ENCODE results near the gene TECTB.

The TECTB gene

DNA sequence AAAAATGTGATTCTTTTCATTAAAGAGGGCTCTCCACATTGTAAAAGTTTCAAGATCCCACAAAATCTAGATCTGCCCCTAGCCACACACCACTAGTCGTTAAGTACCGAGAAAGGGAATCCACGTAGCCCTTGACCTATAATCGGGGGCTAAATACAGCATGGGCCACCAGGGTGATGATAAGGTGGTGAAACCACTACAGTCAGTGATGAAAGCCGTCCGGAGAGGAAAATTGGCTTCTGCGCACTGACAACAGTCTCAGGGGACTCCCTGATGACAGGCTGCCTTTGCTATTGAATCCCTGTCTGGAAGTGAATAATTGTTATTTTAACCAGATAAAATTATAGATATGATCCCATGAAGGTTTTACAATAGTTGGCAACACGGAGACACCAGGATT, 4.6 kb downstream of the TECTB start:
- no peaks in the 10 kb centered on the region for H3K27me3 ChIP-seq (ENCODE audit: control insufficient read depth, insufficient read depth, low read length, poor library complexity, severe bottlenecking)
- H3K36me3 ChIP-seq (ENCODE audit: control insufficient read depth, insufficient read depth, low read length), result no peaks in the 10 kb centered on the region
- H3K4me1 ChIP-seq (ENCODE audit: control insufficient read depth, insufficient read depth, low read length), result peaks cover 15% of the 10 kb centered on the region
- no peaks in the 10 kb centered on the region for H3K9me3 ChIP-seq (ENCODE audit: control insufficient read depth, low read length)
- H3K4me3 ChIP-seq (ENCODE audit: insufficient read depth, low read depth, low read length), result no peak overlapping the region
- H3K27ac ChIP-seq (ENCODE audit: insufficient read depth, low read depth, low read length, poor library complexity, severe bottlenecking), result no peak overlapping the region
- WGBS, 2 experiments, result 94% methylated on average over 8 of the region's 8 CpGs

DNA sequence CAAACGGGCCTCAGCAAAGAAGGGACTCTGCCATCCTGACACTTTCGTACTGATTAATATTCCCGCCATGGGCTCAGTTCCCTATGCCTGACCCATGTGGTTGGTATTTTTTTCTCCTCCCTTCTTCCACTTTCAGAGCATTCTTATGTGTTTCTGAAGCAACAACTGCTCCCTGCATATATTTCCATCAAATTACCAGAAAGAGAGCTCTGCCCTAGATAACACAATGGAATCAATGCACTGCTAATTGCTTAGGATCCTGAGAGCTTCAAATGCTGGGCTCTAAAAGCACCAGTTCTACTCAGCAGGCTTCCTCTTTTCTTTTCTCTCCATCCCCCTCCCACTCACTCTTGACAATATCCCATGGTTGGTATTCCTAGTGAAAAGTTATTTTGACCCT, 5.3 kb downstream of the TECTB start:
- H3K36me3 ChIP-seq (ENCODE audit: control insufficient read depth, insufficient read depth, low read length), result no peaks in the 10 kb centered on the region
- H3K27ac ChIP-seq (ENCODE audit: insufficient read depth, low read depth, low read length, poor library complexity, severe bottlenecking), result no peak overlapping the region
- 43 to 55% methylated on average over 3 of the region's 3 CpGs for WGBS, 2 experiments

DNA sequence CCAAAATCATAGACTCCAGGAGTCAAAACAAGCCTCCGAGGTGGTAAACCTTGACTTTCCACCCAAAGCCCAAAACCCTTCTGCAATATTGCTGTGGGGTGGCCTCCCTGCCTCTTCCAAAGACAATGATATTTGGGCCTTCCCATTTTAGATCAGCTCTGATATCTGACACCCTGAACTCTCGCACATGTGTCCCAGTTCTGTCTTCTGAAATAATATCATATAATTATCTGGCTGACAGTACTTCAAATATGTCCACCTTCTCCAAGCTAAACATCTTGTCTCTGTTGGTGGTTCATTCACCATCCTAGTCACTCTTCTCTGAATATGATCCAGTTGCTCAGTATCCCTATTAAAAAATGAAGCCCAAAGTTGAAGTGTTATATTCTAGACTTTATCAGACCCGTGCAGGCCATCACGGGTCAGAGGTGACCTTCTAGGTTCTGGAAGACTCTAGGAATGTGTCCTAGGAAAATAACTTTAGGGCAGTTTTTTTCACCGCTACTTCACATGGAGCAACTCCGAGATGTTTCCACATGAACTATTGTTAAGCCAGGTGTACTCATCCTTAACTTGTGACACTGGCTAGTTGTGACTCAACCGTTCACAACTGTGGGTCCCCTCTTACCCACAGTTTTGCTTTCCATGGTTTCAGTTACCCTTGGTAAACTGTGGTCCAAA, 6.3 kb downstream of the TECTB start:
- 95 to 98% methylated on average over 7 of the region's 7 CpGs for WGBS, 2 experiments
- H3K4me1 ChIP-seq (ENCODE audit: control insufficient read depth, insufficient read depth, low read length), result peaks cover 15% of the 10 kb centered on the region
- no peak overlapping the region for H3K27ac ChIP-seq (ENCODE audit: insufficient read depth, low read depth, low read length, poor library complexity, severe bottlenecking)
- H3K9me3 ChIP-seq (ENCODE audit: control insufficient read depth, low read length), result no peaks in the 10 kb centered on the region
- no peaks in the 10 kb centered on the region for H3K27me3 ChIP-seq (ENCODE audit: control insufficient read depth, insufficient read depth, low read length, poor library complexity, severe bottlenecking)
- no peaks in the 10 kb centered on the region for H3K36me3 ChIP-seq (ENCODE audit: control insufficient read depth, insufficient read depth, low read length)
- no peak overlapping the region for H3K4me3 ChIP-seq (ENCODE audit: insufficient read depth, low read depth, low read length)

More for the DNA sequence above, 5.3 kb downstream of the TECTB start:
- Histone ChIP-seq H3K4me3 (ENCODE audit: insufficient read depth, low read depth, low read length) (no peak overlapping the region), H3K4me1 (ENCODE audit: control insufficient read depth, insufficient read depth, low read length) (peaks cover 15% of the 10 kb centered on the region), H3K9me3 (ENCODE audit: control insufficient read depth, low read length) (no peaks in the 10 kb centered on the region), H3K27me3 (ENCODE audit: control insufficient read depth, insufficient read depth, low read length, poor library complexity, severe bottlenecking) (no peaks in the 10 kb centered on the region)

DNA sequence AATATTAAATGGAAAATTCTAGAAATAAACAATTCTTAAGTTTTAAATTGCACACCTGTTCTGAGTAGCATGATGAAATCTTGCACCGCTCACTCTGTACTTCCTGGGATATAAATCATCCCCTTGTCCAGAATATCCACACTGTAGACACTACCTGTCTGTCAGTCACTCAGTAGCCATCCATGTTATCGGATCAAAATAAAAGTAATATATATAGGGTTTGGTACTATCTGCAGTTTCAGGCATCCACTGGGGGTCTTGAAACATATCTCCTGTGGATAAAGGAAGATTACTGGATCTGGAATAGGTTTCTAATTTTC, 6.8 kb downstream of the TECTB start:
- H3K4me3 ChIP-seq (ENCODE audit: insufficient read depth, low read depth, low read length), result no peak overlapping the region
- no peaks in the 10 kb centered on the region for H3K9me3 ChIP-seq (ENCODE audit: control insufficient read depth, low read length)
- no peaks in the 10 kb centered on the region for H3K36me3 ChIP-seq (ENCODE audit: control insufficient read depth, insufficient read depth, low read length)
- WGBS, 2 experiments, result 92 to 100% methylated on average over 1 to 2 of the region's 2 CpGs
- H3K27me3 ChIP-seq (ENCODE audit: control insufficient read depth, insufficient read depth, low read length, poor library complexity, severe bottlenecking), result no peaks in the 10 kb centered on the region
- H3K27ac ChIP-seq (ENCODE audit: insufficient read depth, low read depth, low read length, poor library complexity, severe bottlenecking), result no peak overlapping the region
- peaks cover 15% of the 10 kb centered on the region for H3K4me1 ChIP-seq (ENCODE audit: control insufficient read depth, insufficient read depth, low read length)

DNA sequence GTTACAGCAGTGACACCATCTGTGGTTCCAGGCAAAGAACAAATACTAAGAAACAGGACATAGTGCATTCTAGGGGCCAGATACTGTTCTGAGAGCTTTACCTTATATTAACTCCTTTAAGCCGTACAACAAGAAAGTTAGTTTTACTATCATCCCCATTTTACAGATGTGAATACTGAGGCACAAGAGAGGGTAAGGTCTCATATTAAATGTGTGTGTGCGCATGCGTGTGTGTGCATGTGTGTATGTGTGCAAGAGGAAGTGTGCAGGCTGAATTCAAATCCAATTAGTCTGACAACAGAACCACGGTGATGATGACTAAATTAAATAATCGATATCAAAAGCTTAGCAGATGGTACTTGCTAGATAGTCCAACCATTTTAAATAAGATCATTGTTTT, 11.0 kb downstream of the TECTB start:
- Histone ChIP-seq H3K27me3 (ENCODE audit: control insufficient read depth, insufficient read depth, low read length, poor library complexity, severe bottlenecking) (no peaks in the 10 kb centered on the region), H3K27ac (ENCODE audit: insufficient read depth, low read depth, low read length, poor library complexity, severe bottlenecking) (no peak overlapping the region), H3K9me3 (ENCODE audit: control insufficient read depth, low read length) (no peaks in the 10 kb centered on the region), H3K4me3 (ENCODE audit: insufficient read depth, low read depth, low read length) (no peak overlapping the region), H3K4me1 (ENCODE audit: control insufficient read depth, insufficient read depth, low read length) (no peaks in the 10 kb centered on the region), H3K36me3 (ENCODE audit: control insufficient read depth, insufficient read depth, low read length) (no peaks in the 10 kb centered on the region)
- WGBS, 2 experiments, result 91 to 98% methylated on average over 3 to 4 of the region's 5 CpGs

DNA sequence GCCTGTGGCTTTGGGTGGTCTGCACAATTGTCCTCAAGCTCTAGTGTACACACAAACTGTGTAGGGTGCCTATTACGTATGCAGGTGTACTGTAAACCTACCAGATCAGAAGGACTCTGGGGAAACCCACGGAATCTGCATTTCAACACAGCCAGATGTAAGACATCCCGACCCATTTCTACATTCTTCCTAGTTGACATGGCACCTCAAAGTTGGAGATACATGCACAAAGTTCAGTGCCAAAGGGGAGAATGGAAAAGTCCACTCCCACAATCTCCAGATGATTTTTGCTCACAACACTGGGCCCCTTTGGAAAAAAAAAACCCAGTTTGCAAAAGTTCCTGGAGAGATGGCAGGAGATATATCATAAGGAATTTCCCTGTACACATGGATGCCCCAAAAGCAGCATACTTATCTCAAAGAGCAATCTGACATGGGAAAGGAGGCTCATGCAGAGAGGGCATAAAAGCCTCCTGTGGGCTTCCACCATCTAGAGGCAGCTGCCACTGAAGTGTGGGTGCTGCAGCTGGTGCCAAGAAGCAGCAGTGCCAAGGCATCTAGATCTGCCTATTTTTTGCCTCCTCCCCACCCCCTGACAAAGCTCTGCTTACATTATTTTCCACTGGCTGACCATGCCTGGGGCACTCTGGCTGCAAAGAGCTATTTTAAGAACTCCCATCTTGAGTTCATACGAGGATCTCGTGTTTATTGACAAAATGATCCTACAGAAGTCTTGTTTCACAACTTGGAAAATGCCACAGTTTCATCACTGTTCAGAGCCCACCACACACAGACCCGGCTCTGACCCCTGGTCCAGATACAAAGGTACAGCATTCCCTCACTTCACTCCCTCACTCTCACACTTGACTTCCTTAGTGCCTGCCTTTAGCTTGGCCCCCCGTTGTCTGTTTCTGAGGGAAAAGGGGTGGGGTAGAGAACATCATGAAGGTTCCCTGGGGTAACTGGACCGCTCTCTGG, 12.9 kb downstream of the TECTB start:
- Histone ChIP-seq H3K4me3 (ENCODE audit: insufficient read depth, low read depth, low read length) (no peak overlapping the region), H3K27ac (ENCODE audit: insufficient read depth, low read depth, low read length, poor library complexity, severe bottlenecking) (no peak overlapping the region), H3K27me3 (ENCODE audit: control insufficient read depth, insufficient read depth, low read length, poor library complexity, severe bottlenecking) (no peaks in the 10 kb centered on the region), H3K4me1 (ENCODE audit: control insufficient read depth, insufficient read depth, low read length) (no peaks in the 10 kb centered on the region), H3K36me3 (ENCODE audit: control insufficient read depth, insufficient read depth, low read length) (no peaks in the 10 kb centered on the region), H3K9me3 (ENCODE audit: control insufficient read depth, low read length) (no peaks in the 10 kb centered on the region)
- WGBS, 2 experiments, result 81 to 84% methylated on average over 8 of the region's 8 CpGs

DNA sequence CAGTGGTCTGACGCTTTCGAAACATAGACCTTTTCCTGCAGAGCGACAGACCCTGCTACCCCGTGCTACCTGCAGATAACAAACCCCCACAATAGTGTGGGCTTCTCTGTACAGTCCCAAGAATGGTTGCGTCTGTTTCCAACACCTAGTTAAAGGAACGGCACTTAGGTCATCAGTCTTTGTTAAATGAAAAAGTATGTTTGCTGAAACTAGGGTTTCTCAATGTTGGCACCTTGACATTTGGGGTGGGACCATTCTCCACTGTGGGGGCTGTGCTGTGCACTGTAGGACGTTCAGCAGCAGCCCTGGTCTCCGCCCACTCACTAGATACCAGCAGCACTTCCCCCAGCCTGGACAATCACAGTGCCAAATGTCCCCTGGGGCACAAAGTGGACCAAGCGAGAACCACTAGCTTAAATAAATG, 13.7 kb downstream of the TECTB start:
- 89 to 91% methylated on average over 9 of the region's 9 CpGs for WGBS, 2 experiments
- H3K9me3 ChIP-seq (ENCODE audit: control insufficient read depth, low read length), result no peaks in the 10 kb centered on the region
- H3K27ac ChIP-seq (ENCODE audit: insufficient read depth, low read depth, low read length, poor library complexity, severe bottlenecking), result no peak overlapping the region
- no peaks in the 10 kb centered on the region for H3K4me1 ChIP-seq (ENCODE audit: control insufficient read depth, insufficient read depth, low read length)
- H3K27me3 ChIP-seq (ENCODE audit: control insufficient read depth, insufficient read depth, low read length, poor library complexity, severe bottlenecking), result no peaks in the 10 kb centered on the region
- no peak overlapping the region for H3K4me3 ChIP-seq (ENCODE audit: insufficient read depth, low read depth, low read length)
- H3K36me3 ChIP-seq (ENCODE audit: control insufficient read depth, insufficient read depth, low read length), result no peaks in the 10 kb centered on the region

DNA sequence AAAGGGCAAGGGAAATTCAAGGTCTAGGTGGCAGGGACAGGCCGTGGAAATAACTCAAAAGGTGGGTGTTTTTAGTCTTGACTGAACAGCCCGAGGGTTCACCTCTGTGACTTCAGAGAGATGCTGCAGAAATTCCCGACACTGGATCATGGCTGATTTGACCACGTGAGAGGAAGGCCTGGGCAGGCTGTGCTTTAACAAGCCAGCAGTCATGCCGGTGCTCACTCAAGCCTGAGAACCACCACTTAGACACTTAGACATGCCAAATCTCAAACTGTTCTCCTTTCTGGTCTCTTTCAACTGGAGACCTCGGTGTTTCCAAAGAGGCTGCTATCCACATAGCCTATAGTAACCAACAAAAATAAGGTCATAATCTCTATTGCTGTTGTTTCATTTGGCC, 15.4 kb downstream of the TECTB start:
- H3K27ac ChIP-seq (ENCODE audit: insufficient read depth, low read depth, low read length, poor library complexity, severe bottlenecking), result no peak overlapping the region
- H3K4me3 ChIP-seq (ENCODE audit: insufficient read depth, low read depth, low read length), result no peak overlapping the region
- no peaks in the 10 kb centered on the region for H3K27me3 ChIP-seq (ENCODE audit: control insufficient read depth, insufficient read depth, low read length, poor library complexity, severe bottlenecking)
- H3K9me3 ChIP-seq (ENCODE audit: control insufficient read depth, low read length), result no peaks in the 10 kb centered on the region
- 88 to 90% methylated on average over 6 of the region's 6 CpGs for WGBS, 2 experiments
- no peaks in the 10 kb centered on the region for H3K36me3 ChIP-seq (ENCODE audit: control insufficient read depth, insufficient read depth, low read length)
- H3K4me1 ChIP-seq (ENCODE audit: control insufficient read depth, insufficient read depth, low read length), result no peaks in the 10 kb centered on the region

DNA sequence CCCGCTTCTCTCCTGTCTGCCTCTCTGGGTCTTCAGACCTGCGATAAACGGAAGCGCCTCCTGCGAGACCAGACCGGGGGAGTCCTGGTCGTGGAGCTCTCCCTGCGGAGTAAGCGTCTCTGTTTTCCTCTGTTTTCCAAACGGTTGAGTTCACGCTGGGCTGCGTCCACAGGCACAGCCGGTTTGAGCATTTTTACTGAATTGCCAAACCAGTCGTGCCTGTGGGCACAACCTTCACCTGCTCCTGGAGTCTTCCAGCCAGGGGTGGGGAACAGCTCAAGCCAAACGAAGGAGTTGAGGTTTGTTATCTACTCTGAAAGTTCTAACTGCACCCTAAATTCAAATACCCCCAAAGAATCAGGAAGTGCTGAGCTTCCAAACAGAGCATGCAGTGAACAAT, 16.3 kb downstream of the TECTB start:
- Histone ChIP-seq H3K36me3 (ENCODE audit: control insufficient read depth, insufficient read depth, low read length) (no peaks in the 10 kb centered on the region), H3K4me3 (ENCODE audit: insufficient read depth, low read depth, low read length) (no peak overlapping the region), H3K9me3 (ENCODE audit: control insufficient read depth, low read length) (no peaks in the 10 kb centered on the region), H3K27ac (ENCODE audit: insufficient read depth, low read depth, low read length, poor library complexity, severe bottlenecking) (no peak overlapping the region), H3K27me3 (ENCODE audit: control insufficient read depth, insufficient read depth, low read length, poor library complexity, severe bottlenecking) (no peaks in the 10 kb centered on the region), H3K4me1 (ENCODE audit: control insufficient read depth, insufficient read depth, low read length) (no peaks in the 10 kb centered on the region)
- 90 to 91% methylated on average over 15 of the region's 15 CpGs for whole genome bisulfite sequencing, 2 experiments

DNA sequence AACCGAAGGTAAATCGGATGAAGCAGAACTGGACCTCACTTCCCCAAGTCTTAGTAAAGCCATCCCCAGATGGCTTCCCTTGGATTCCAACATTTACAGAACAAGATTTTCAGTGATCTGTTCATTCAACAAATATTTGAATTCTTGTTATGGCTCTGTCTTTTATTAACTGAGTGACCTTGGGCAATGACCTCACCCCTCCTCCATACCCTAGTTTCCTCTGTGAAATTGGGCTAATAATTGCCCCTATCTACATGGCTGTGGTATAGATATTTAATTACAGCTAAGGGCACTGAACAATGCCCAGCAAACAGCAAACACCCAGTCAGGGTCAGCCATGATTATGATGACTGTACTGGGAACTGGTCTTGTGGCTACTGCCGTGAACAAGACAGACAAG, 19.1 kb downstream of the TECTB start:
- Histone ChIP-seq H3K36me3 (ENCODE audit: control insufficient read depth, insufficient read depth, low read length) (no peaks in the 10 kb centered on the region), H3K9me3 (ENCODE audit: control insufficient read depth, low read length) (no peaks in the 10 kb centered on the region), H3K4me1 (ENCODE audit: control insufficient read depth, insufficient read depth, low read length) (no peaks in the 10 kb centered on the region), H3K27me3 (ENCODE audit: control insufficient read depth, insufficient read depth, low read length, poor library complexity, severe bottlenecking) (no peaks in the 10 kb centered on the region), H3K27ac (ENCODE audit: insufficient read depth, low read depth, low read length, poor library complexity, severe bottlenecking) (no peak overlapping the region), H3K4me3 (ENCODE audit: insufficient read depth, low read depth, low read length) (no peak overlapping the region)
- 90 to 92% methylated on average over 3 of the region's 3 CpGs for WGBS, 2 experiments

Measured in ectodermal cell (in vitro differentiated cells).